ENCODE measurements around the gene TMEM44. TPM values are rescaled to one million over a fixed set of nuclear protein-coding genes. Genes with fewer than 3 reads are reported as not detected.
"Not testable (repeated sequence)": the region's sequence is repeated elsewhere in the genome, so short reads cannot be mapped to it uniquely, and the experiment has no call there.

TMEM44 gene
- total and polyA plus RNA-seq, 7 experiments from 2014 or later, result 0.33 to 2.6 (median 1.3) TPM

GRCh38 chr3:194630681-194631080 lies 2.5 kb downstream of the TMEM44 start:
- POLR2A ChIA-PET; H3K27me3 Mint-ChIP-seq; H3K4me3 ChIP-seq (ENCODE audit: low read length); H3K27ac ChIP-seq (ENCODE audit: low read depth, low read length); H3K4me3 Mint-ChIP-seq; H3K36me3 Mint-ChIP-seq; H3K9me3 Mint-ChIP-seq; ATAC-seq; H3K9me3 ChIP-seq (ENCODE audit: control insufficient read depth in 2 of 3, low read length in 3 of 3); CTCF ChIA-PET; H3K36me3 ChIP-seq (ENCODE audit: control insufficient read depth in 2 of 3, insufficient read depth in 3 of 3, low read length in 3 of 3); H3K4me1 ChIP-seq (ENCODE audit: control insufficient read depth in 2 of 2, insufficient read depth in 2 of 2, low read length in 2 of 2); DNase-seq; H3K27ac Mint-ChIP-seq; intact Hi-C loops (cut with micrococcal nuclease); H3K27me3 ChIP-seq (ENCODE audit: control insufficient read depth in 2 of 2, insufficient read depth in 2 of 2, low read length in 2 of 2): not testable (repeated sequence)
- peaks cover 0 to 17% (median 7%) of the 10 kb centered on the region in 7 donors for H3K4me1 Mint-ChIP-seq

DNA sequence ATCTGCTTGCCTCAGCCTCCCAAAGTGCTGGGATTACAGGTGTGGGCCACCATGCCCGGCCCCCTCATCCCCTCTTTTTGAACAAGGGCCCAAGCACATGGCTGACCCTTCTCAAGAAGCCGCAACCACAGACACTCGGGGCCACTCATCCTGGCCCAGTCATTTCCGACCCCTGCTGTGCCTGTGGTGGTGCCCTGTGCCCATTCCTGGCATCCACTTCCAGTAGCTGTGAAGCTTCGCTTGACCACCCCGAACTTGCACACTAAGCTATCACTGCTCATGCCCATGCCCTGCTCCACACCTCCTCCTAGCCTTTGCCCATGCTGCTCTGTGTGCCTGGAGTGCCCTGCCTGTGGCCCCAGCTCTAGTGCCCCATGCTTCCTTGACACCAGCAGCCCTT lies 8.3 kb downstream of the TMEM44 start:
- Histone ChIP-seq H3K27ac (ENCODE audit: low read depth, low read length) (no peak overlapping the region), H3K27me3 (ENCODE audit: control insufficient read depth in 2 of 2, insufficient read depth in 2 of 2, low read length in 2 of 2) (no peaks in the 10 kb centered on the region), H3K4me1 (ENCODE audit: control insufficient read depth in 2 of 2, insufficient read depth in 2 of 2, low read length in 2 of 2) (no peaks in the 10 kb centered on the region), H3K9me3 (ENCODE audit: control insufficient read depth in 2 of 3, low read length in 3 of 3) (no peaks in the 10 kb centered on the region), H3K36me3 (ENCODE audit: control insufficient read depth in 2 of 3, insufficient read depth in 3 of 3, low read length in 3 of 3) (no peaks in the 10 kb centered on the region), H3K4me3 (ENCODE audit: low read length) (no peak overlapping the region)
- POLR2A ChIA-PET, result no interaction called here
- DNase-seq (no peak), ATAC-seq (no peak)
- Mint-ChIP-seq H3K36me3 (no peaks in the 10 kb centered on the region), H3K27ac (no peak overlapping the region), H3K9me3 (no peaks in the 10 kb centered on the region), H3K4me3 (no peak overlapping the region), H3K27me3 (no peaks in the 10 kb centered on the region), H3K4me1 (no peaks in the 10 kb centered on the region)
- intact Hi-C loops (cut with micrococcal nuclease), result no loop called here
- CTCF ChIA-PET, result no interaction called here

DNA sequence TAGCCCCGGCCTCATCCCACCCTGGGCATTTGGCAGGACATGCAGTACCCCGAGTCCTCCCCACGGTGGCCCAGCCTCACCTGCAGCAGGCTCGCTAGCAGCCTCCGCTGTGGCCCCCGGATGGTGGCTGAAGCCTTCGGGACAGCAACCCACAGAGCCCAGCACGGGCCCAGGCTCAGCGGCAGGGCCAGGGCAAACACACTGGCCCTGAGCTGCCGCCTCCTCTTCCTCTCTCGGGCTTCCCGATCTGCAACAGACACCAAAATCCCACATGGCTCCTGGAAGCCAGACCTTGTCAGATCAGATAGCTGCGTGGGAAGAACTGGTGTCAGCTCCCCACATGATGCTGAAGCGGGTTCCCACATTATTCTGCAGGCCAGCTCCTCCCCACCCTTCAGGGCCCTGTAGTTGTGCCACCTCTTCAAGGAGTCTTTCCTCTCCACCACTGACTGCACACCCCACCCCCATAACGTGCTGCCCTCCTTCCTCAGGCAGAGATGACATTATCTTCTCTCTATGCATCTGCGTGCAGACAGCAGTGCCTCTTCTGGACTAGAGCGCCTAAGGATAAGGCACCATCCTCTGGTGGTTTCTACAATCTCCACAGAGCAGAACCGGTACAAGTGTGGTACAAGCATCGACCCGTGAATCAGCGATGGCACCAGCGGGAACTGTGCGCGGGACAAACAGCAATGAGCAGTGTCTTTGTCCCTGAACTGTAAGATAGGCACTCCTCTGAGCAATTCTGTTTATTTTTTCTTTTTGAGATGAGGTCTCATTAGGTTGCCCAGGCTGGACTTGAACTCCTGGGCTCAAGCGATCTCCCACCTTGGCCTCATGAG lies 9.5 kb downstream of the TMEM44 start:
- Mint-ChIP-seq H3K36me3 (no peaks in the 10 kb centered on the region), H3K4me3 (no peak overlapping the region), H3K9me3 (no peaks in the 10 kb centered on the region), H3K4me1 (no peaks in the 10 kb centered on the region), H3K27ac (peak overlapping the region in 2 of 9 donors; percentile 8 to 20), H3K27me3 (no peaks in the 10 kb centered on the region)
- no peak overlapping the region for H3K27ac ChIP-seq (ENCODE audit: low read depth, low read length)
- DNase-seq, result no peak
- ChIA-PET POLR2A (no interaction called here), CTCF (no interaction called here)
- H3K36me3 ChIP-seq (ENCODE audit: control insufficient read depth in 2 of 3, insufficient read depth in 3 of 3, low read length in 3 of 3), result no peaks in the 10 kb centered on the region
- H3K4me3 ChIP-seq (ENCODE audit: low read length), result no peak overlapping the region
- no peaks in the 10 kb centered on the region for H3K9me3 ChIP-seq (ENCODE audit: control insufficient read depth in 2 of 3, low read length in 3 of 3)
- H3K27me3 ChIP-seq (ENCODE audit: control insufficient read depth in 2 of 2, insufficient read depth in 2 of 2, low read length in 2 of 2), result no peaks in the 10 kb centered on the region
- intact Hi-C loops (cut with micrococcal nuclease), result no loop called here
- no peaks in the 10 kb centered on the region for H3K4me1 ChIP-seq (ENCODE audit: control insufficient read depth in 2 of 2, insufficient read depth in 2 of 2, low read length in 2 of 2)
- no peak for ATAC-seq

DNA sequence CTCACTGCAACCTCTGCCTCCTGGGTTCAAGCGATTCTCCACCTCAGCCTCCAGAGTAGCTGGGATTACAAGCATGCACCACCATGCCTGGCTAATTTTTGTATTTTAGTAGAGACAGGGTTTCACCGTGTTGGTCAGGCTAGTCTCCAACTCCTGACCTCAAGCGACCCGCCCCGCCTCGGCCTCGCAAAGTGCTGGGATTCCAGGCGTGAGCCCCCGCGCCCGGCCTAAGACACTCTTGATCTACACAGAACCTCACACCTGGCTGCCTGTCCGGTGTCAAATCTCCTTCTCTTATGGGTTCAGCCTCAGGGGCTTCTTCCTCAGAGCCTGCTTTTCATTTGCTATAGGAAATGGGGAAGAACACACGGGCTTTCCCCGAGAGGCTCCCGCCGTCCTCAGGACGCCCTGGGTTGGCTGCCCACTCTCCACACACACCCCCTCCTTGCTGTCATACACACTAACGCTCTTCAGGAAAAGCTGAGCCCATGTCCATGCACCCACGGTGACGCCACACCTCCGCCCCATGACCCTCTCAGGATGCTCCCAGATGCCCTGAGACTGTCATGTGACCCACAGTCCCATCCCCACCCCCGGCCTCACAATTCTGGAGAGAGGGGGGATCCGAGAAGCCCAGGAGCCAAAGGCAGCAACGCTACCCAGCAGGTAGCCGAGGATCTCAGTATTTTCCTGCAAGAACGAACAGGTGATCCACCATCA lies 10.4 kb downstream of the TMEM44 start:
- H3K4me1 Mint-ChIP-seq, result no peaks in the 10 kb centered on the region
- CTCF ChIA-PET, result no interaction called here
- Histone ChIP-seq H3K27ac (ENCODE audit: low read depth, low read length) (no peak overlapping the region), H3K4me1 (ENCODE audit: control insufficient read depth in 2 of 2, insufficient read depth in 2 of 2, low read length in 2 of 2) (no peaks in the 10 kb centered on the region), H3K27me3 (ENCODE audit: control insufficient read depth in 2 of 2, insufficient read depth in 2 of 2, low read length in 2 of 2) (no peaks in the 10 kb centered on the region), H3K36me3 (ENCODE audit: control insufficient read depth in 2 of 3, insufficient read depth in 3 of 3, low read length in 3 of 3) (no peaks in the 10 kb centered on the region), H3K9me3 (ENCODE audit: control insufficient read depth in 2 of 3, low read length in 3 of 3) (no peaks in the 10 kb centered on the region), H3K4me3 (ENCODE audit: low read length) (no peak overlapping the region)
- no peaks in the 10 kb centered on the region for H3K27me3 Mint-ChIP-seq
- intact Hi-C loops (cut with micrococcal nuclease), result no loop called here
- ATAC-seq (no peak), DNase-seq (no peak)
- H3K27ac Mint-ChIP-seq, result no peak overlapping the region
- POLR2A ChIA-PET, result no interaction called here
- no peak overlapping the region for H3K4me3 Mint-ChIP-seq
- no peaks in the 10 kb centered on the region for H3K36me3 Mint-ChIP-seq
- no peaks in the 10 kb centered on the region for H3K9me3 Mint-ChIP-seq

- intact Hi-C loops (cut with micrococcal nuclease), result no loop called here
- ChIA-PET CTCF (no interaction called here), POLR2A (no interaction called here)
- no peaks in the 10 kb centered on the region for H3K27me3 Mint-ChIP-seq
- Histone ChIP-seq H3K4me3 (ENCODE audit: low read length) (no peak overlapping the region), H3K27me3 (ENCODE audit: control insufficient read depth in 2 of 2, insufficient read depth in 2 of 2, low read length in 2 of 2) (no peaks in the 10 kb centered on the region), H3K4me1 (ENCODE audit: control insufficient read depth in 2 of 2, insufficient read depth in 2 of 2, low read length in 2 of 2) (no peaks in the 10 kb centered on the region), H3K27ac (ENCODE audit: low read depth, low read length) (no peak overlapping the region), H3K9me3 (ENCODE audit: control insufficient read depth in 2 of 3, low read length in 3 of 3) (no peaks in the 10 kb centered on the region), H3K36me3 (ENCODE audit: control insufficient read depth in 2 of 3, insufficient read depth in 3 of 3, low read length in 3 of 3) (no peaks in the 10 kb centered on the region)
- ATAC-seq (no peak), DNase-seq (no peak)
- H3K4me1 Mint-ChIP-seq, result no peaks in the 10 kb centered on the region
- H3K4me3 Mint-ChIP-seq, result no peak overlapping the region
- H3K36me3 Mint-ChIP-seq, result no peaks in the 10 kb centered on the region
- H3K27ac Mint-ChIP-seq, result peak overlapping the region in 1 of 9 donors; percentile 19
- H3K9me3 Mint-ChIP-seq, result no peaks in the 10 kb centered on the region
These were observed 11.3 kb downstream of the TMEM44 start for GRCh38 chr3:194621947-194622346.

DNA sequence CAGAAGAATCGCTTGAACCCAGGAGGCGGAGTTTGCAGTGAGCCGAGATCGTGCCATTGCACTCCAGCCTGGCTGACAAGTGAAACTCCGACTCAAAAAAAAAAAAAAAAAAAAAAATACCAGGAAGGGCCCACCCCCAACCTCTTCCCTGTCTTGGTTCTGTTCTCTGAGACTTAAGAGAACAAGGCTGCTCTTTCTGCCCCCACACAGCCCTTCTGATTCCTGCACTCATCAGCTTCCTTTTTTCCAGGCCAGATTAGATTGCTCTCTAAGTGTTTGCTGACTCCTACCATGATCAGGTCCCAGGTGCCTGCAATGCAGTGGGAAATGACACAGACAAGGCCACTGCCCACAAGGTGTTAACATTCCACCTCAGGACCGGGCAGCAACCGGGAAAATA lies 13.0 kb downstream of the TMEM44 start:
- no peak overlapping the region for H3K4me3 Mint-ChIP-seq
- no peak overlapping the region for H3K27ac ChIP-seq (ENCODE audit: low read depth, low read length)
- ChIA-PET CTCF (no interaction called here), POLR2A (no interaction called here)
- DNase-seq (no peak), ATAC-seq (no peak)
- intact Hi-C loops (cut with micrococcal nuclease), result no loop called here
- no peak overlapping the region for H3K27ac Mint-ChIP-seq
- no peaks in the 10 kb centered on the region for H3K27me3 ChIP-seq (ENCODE audit: control insufficient read depth in 2 of 2, insufficient read depth in 2 of 2, low read length in 2 of 2)
- H3K36me3 ChIP-seq (ENCODE audit: control insufficient read depth in 2 of 3, insufficient read depth in 3 of 3, low read length in 3 of 3), result no peaks in the 10 kb centered on the region
- no peaks in the 10 kb centered on the region for H3K36me3 Mint-ChIP-seq
- no peaks in the 10 kb centered on the region for H3K9me3 ChIP-seq (ENCODE audit: control insufficient read depth in 2 of 3, low read length in 3 of 3)
- H3K4me3 ChIP-seq (ENCODE audit: low read length), result no peak overlapping the region
- no peaks in the 10 kb centered on the region for H3K4me1 ChIP-seq (ENCODE audit: control insufficient read depth in 2 of 2, insufficient read depth in 2 of 2, low read length in 2 of 2)
- H3K27me3 Mint-ChIP-seq, result no peaks in the 10 kb centered on the region
- no peaks in the 10 kb centered on the region for H3K4me1 Mint-ChIP-seq
- no peaks in the 10 kb centered on the region for H3K9me3 Mint-ChIP-seq

GRCh38 chr3:194619741-194620140 lies 13.5 kb downstream of the TMEM44 start:
- ATAC-seq (no peak), DNase-seq (no peak)
- Mint-ChIP-seq H3K36me3 (no peaks in the 10 kb centered on the region), H3K9me3 (no peaks in the 10 kb centered on the region), H3K27ac (no peak overlapping the region), H3K4me1 (no peaks in the 10 kb centered on the region), H3K27me3 (no peaks in the 10 kb centered on the region), H3K4me3 (no peak overlapping the region)
- CTCF ChIA-PET, result no interaction called here
- Histone ChIP-seq H3K36me3 (ENCODE audit: control insufficient read depth in 2 of 3, insufficient read depth in 3 of 3, low read length in 3 of 3) (no peaks in the 10 kb centered on the region), H3K4me1 (ENCODE audit: control insufficient read depth in 2 of 2, insufficient read depth in 2 of 2, low read length in 2 of 2) (no peaks in the 10 kb centered on the region), H3K27ac (ENCODE audit: low read depth, low read length) (no peak overlapping the region), H3K9me3 (ENCODE audit: control insufficient read depth in 2 of 3, low read length in 3 of 3) (no peaks in the 10 kb centered on the region), H3K27me3 (ENCODE audit: control insufficient read depth in 2 of 2, insufficient read depth in 2 of 2, low read length in 2 of 2) (no peaks in the 10 kb centered on the region), H3K4me3 (ENCODE audit: low read length) (no peak overlapping the region)
- POLR2A ChIA-PET, result no interaction called here
- intact Hi-C loops (cut with micrococcal nuclease), result no loop called here
